IPS-20b (cell line): ENCODE data around the gene TMEM259.

ENCODE experiments used
- H3K27ac ChIP-seq: one replicate; pipeline ENCODE4 v1.5.1; 2013; ENCODE audit warnings: low read length
- H3K27me3 ChIP-seq: 2 replicates; pipeline ENCODE4 v1.6.1; 2013; ENCODE audit warnings: mild to moderate bottlenecking, low read length, inconsistent platforms; ENCODE audit not compliant: insufficient read depth
- H3K36me3 ChIP-seq: 2 replicates; pipeline ENCODE4 v1.6.1; 2013; ENCODE audit warnings: low read depth, mild to moderate bottlenecking, inconsistent platforms, low read length, moderate library complexity; ENCODE audit not compliant: insufficient read depth
- H3K4me1 ChIP-seq: 2 replicates; pipeline ENCODE4 v1.6.1; 2013; ENCODE audit warnings: mild to moderate bottlenecking, control low read depth, inconsistent platforms, low read length, moderate library complexity; ENCODE audit not compliant: insufficient read depth
- H3K4me3 ChIP-seq: 2 replicates; pipeline ENCODE4 v1.5.1; 2013; ENCODE audit warnings: mild to moderate bottlenecking, low read length, inconsistent platforms
- H3K9ac ChIP-seq: 2 replicates; pipeline ENCODE4 v1.6.1; 2013; ENCODE audit warnings: low read depth, mild to moderate bottlenecking, inconsistent platforms, low read length, moderate library complexity
- H3K9me3 ChIP-seq: 2 replicates; pipeline ENCODE4 v1.6.1; 2013; ENCODE audit warnings: mild to moderate bottlenecking, low read depth, low read length, inconsistent platforms; ENCODE audit not compliant: insufficient read depth

Gene TMEM259

DNA sequence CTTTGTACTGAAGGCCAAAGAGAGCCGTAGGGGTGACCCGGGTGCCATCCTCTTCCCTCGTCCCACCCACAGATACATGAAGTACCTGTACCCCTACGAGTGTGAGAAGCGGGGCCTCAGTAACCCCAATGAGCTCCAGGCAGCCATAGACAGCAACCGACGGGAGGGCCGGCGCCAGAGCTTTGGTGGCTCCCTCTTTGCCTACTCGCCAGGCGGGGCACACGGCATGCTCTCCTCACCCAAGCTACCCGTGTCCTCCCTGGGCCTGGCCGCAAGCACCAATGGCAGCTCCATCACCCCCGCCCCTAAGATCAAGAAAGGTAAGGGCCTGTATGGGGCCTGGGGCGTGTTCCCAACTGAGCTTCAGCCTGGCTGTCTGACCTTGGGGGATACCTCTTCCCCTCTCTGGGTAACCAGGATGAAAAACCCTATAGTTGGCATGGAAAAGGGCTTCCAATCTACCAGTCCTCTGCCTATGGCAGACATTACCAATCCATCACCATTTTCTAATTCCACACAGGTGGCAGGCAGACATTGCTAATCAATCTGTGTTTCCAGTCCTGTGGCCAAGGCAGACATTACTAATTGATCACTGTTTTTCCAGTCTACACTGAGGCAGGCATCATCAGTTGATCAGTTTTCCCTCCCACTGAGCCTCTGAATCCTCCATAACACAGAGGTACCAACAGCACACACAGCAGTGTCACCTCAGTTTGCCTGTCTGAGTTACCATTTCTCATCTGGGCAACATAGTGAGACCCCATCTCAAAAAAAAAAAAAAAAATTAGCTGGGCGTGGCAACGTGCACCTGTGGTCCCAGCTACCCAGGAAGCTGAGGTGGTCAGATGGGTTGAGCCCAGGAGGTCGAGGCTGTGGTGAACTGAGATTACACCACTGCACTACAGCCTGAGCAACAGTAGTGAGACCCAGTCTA lies 55.9 kb downstream of the TMEM259 start:
- H3K27ac ChIP-seq, result no peak overlapping the region
- H3K27me3 ChIP-seq, result no peaks in the 10 kb centered on the region
- H3K4me1 ChIP-seq, result peaks cover 4% of the 10 kb centered on the region; the same call in 1 of the 2 replicates
- peaks cover 48% of the 10 kb centered on the region for H3K36me3 ChIP-seq
- H3K4me3 ChIP-seq, result no peak overlapping the region
- peaks cover 3% of the 10 kb centered on the region; the same call in 1 of the 2 replicates for H3K9me3 ChIP-seq
- no peak overlapping the region for H3K9ac ChIP-seq

DNA sequence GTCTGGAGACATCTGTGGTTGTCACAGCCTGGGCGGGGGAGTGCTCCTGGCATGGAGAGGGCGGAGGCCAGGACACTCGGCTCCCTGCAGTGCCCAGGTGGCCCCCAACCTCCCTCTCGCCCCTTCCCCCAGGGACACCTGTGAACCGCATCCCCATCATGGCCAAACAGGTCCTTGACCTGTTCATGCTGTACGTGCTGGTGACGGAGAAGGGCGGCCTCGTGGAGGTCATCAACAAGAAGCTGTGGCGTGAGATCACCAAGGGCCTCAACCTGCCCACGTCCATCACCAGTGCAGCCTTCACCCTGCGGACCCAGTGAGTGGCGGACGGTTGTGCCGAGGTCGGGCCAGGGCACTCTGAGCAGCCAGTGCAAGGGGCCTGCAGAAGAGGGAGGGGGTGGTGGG lies 56.8 kb downstream of the TMEM259 start:
- H3K4me3 ChIP-seq, result no peak overlapping the region
- no peaks in the 10 kb centered on the region for H3K27me3 ChIP-seq
- peaks cover 45% of the 10 kb centered on the region for H3K36me3 ChIP-seq
- H3K27ac ChIP-seq, result no peak overlapping the region
- H3K9ac ChIP-seq, result no peak overlapping the region
- H3K4me1 ChIP-seq, result peaks cover 4% of the 10 kb centered on the region; the same call in 1 of the 2 replicates
- 0 out of 2 replicates have a peak, but pooled peaks cover 3% of the 10 kb centered on the region for H3K9me3 ChIP-seq

DNA sequence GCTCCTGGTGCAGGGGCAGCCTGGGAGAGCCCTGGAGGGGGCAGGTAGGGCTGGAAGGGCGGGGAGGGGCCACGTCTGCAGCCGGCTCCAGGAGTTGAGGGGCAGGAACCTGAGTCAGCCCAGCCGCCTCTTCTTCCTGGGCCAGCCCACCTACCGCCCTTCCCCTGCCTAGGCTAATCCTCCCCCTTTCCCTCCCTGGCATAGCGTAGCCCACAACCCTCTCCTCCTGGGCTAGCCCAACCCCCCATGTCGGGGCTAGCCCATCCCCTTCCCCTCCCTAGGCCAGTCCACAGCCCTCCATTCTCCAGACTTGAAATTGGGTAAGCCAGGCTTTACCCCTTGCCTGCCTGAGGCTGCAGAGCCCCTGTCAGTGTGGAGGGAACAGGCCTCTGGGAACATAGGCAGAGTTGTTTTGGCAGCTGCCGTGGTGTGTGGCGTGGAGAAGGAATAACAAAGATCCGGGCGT lies 57.4 kb downstream of the TMEM259 start:
- Histone ChIP-seq H3K9ac (no peak overlapping the region), H3K9me3 (0 out of 2 replicates have a peak, but pooled peaks cover 3% of the 10 kb centered on the region), H3K4me3 (no peak overlapping the region), H3K27ac (no peak overlapping the region), H3K36me3 (peaks cover 43% of the 10 kb centered on the region), H3K4me1 (peaks cover 4% of the 10 kb centered on the region; the same call in 1 of the 2 replicates), H3K27me3 (no peaks in the 10 kb centered on the region)

DNA sequence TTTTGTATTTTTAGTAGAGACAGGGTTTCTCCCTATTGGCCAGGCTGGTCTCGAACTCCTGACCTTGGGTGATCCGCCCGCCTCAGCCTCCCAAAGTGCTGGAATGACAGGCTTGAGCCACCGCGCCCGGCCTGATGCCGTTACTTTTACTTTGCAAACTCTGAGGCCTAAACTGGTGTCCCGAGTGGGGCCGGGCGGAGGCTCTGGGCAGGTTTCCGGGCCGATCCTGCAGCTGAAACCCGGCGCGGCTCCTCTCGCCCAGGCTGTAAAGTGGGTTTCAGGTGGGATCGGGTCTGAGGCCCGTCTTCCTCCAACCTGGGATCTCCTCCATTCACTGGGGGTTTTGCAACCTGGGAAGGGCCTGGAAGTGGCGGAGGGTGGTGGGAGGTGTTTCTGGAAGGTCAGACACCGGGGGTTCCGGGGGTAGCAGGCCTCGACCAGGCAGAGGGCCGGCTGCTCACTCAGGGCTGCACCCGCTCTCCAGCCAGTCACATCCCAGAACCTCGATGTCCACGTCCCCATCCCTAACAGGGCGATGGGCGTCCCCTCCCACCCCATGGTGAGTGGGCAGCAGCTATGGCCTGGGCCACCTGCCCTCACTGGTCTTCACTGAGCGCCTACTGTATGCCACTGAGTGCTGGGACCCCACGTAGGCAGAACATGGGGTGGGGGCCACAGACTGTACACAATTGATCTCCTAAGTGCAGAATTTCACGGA lies 58.1 kb downstream of the TMEM259 start:
- H3K36me3 ChIP-seq, result peaks cover 39% of the 10 kb centered on the region
- H3K27ac ChIP-seq, result no peak overlapping the region
- no peaks in the 10 kb centered on the region for H3K27me3 ChIP-seq
- H3K9ac ChIP-seq, result no peak overlapping the region
- H3K4me1 ChIP-seq, result peaks cover 4% of the 10 kb centered on the region; the same call in 1 of the 2 replicates
- H3K4me3 ChIP-seq, result no peak overlapping the region
- H3K9me3 ChIP-seq, result 0 out of 2 replicates have a peak, but pooled peaks cover 3% of the 10 kb centered on the region

DNA sequence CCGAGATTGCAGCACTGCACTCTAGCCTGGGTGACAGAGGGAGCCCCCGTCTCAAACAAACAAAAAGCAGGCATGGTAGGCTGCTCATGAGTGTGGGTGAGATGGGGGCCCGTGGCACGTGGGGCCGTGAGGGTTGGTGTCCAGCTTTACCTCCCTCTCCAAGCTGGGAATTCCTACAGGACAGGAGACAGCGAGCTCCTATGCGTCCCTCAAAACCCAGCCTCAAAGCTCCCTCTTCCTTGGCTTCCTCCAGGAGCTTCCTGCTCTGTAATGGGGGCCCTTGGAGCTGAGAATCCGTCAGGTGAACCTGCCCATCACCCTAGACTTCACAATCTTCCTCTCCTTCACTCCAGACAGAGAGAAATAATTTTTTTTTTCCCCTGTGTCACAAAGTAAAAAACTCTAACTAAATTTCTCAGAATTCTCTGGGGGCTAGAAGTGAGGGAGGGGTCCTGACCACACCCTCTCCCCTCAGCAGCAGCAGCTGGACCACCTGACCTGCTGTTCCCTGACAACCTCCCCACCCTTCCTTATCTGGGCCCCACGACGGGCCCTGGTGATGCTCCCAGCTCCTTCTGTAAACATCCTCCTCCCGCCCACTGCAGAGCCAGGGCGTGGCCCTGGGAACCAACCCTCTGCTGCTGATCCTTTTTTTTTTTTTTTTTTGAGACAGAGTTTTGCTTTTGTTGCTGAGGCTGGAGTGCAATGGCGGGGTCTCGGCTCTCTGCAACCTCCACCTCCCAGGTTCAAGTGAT lies 58.9 kb downstream of the TMEM259 start:
- H3K9ac ChIP-seq, result no peak overlapping the region
- H3K9me3 ChIP-seq, result 0 out of 2 replicates have a peak, but pooled peaks cover 3% of the 10 kb centered on the region
- no peak overlapping the region for H3K4me3 ChIP-seq
- H3K4me1 ChIP-seq, result peaks cover 4% of the 10 kb centered on the region; the same call in 1 of the 2 replicates
- no peak overlapping the region for H3K27ac ChIP-seq
- H3K36me3 ChIP-seq, result peaks cover 34% of the 10 kb centered on the region
- no peaks in the 10 kb centered on the region for H3K27me3 ChIP-seq

DNA sequence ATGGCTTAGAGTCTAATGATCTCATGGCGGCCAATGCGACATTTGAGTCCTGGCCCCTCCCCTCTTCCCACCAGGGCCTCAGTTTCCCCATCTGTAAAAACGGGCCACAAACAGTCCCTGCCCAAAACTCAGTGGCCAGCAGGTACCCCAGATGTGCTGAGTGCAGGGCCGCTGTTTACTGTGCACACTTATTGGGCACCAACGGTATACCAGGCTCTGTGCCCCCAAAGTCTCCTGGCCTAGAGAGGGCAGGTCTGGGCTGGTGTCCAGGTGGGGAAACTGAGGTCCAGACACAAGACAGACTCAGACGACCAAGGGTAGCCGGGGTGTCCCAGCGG lies 60.4 kb downstream of the TMEM259 start:
- H3K36me3 ChIP-seq, result peaks cover 26% of the 10 kb centered on the region
- peaks cover 11% of the 10 kb centered on the region; the same call in 1 of the 2 replicates for H3K4me1 ChIP-seq
- H3K4me3 ChIP-seq, result no peak overlapping the region
- H3K27ac ChIP-seq, result no peak overlapping the region
- no peaks in the 10 kb centered on the region for H3K27me3 ChIP-seq
- H3K9me3 ChIP-seq, result no peaks in the 10 kb centered on the region
- H3K9ac ChIP-seq, result no peak overlapping the region

DNA sequence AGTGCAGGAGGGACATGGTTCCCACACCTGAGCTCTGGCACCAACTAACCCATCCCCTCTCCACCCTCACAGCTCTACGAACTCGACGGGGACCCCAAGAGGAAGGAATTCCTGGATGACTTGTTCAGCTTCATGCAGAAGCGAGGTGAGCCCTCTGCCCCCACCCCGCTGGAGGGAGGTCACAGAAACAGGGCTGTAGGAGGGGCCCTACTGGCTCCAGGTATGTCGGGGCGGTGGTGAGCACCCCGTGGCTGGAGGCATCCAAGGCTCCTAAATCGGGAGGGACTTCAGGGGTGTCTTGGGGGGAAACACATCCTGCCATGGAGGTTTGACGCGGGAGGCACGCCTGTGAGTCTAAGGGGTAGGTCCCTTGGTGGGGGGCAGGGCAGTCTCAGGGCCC lies 60.9 kb downstream of the TMEM259 start:
- no peaks in the 10 kb centered on the region for H3K27me3 ChIP-seq
- peaks cover 11% of the 10 kb centered on the region; the same call in 1 of the 2 replicates for H3K4me1 ChIP-seq
- H3K4me3 ChIP-seq, result no peak overlapping the region
- H3K36me3 ChIP-seq, result peaks cover 20% of the 10 kb centered on the region
- H3K9ac ChIP-seq, result no peak overlapping the region
- no peaks in the 10 kb centered on the region for H3K9me3 ChIP-seq
- H3K27ac ChIP-seq, result no peak overlapping the region
